Caki2 (cell line): Measurements from ENCODE around the gene SORCS2. TPM values are rescaled to one million over a fixed set of nuclear protein-coding genes. Genes with fewer than 3 reads are reported as not detected.

Experiments used
- DNase-seq: peaks from one replicate; pipeline ENCODE4 v3.0.0-alpha.2; 2015; ENCODE audit warnings: low read depth
- in situ Hi-C: cut with HindIII; loops from 2 replicates; pipeline ENCODE4 v1.10.0; 2016; ENCODE audit warnings: low sequenced_read_pairs, low pct_unique_long_range_greater_than_20kb, mixed read lengths
- total RNA-seq: library from RNA; depleted of rRNA; stranded (reverse); fragments of >200 nt; shearing (Covaris generic); gene quantifications from 2 replicates; pipeline ENCODE4 v1.2.3, GENCODE V29; 2014; ENCODE audit warnings: low replicate concordance

The SORCS2 gene
- total RNA-seq, 1 experiment from 2014 or later, result 1.4 TPM

DNA sequence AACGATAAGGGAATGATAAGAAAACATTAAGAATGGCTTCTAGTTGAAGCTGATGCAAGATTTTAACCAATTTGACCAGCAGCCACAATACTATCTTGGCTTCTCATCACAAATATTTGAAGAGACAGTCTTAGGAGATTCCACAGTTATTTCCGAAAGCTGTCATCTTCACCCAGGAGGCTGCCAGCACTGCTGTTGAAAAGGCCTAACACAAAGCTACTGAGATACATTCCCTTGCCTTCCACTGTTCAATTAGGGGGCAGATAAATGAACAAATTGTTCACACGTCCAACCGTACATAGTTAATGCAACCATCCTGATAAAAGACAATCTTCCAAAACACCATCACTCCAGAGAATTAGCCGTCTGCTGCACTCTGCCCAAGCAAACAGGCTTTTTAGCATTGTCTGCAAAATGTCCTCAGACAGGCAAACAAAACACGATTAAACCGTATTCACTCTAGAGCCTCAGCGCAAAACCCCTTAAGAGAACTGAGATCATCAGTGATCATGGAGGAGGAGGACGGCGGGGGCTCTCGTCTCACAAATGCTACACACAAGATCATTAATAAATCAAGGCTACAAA lies 432.1 kb downstream of the SORCS2 start:
- in situ Hi-C loops, result no loop called here

DNA sequence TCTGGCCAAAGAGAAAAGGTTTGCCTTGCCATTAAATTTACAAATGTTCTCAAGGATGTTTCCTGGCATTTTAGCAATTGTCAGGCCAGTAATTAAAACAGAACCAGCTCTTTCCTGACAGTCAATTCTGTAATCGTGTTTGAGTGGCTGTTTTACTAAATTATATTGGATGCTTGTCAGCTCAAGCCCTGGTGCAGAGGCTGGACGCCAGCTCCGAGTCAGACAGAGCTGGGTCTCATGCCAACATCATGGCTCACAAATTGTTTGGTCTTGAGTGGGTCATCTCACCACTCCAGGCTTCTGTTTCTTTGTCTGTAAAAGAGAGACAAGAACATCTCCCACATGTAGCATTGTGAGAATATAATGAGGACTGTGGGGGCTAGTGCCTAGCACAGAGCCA lies 432.7 kb downstream of the SORCS2 start:
- DNase-seq, result no peak
- in situ Hi-C loops, result no loop called here

More for the DNA sequence above, 432.1 kb downstream of the SORCS2 start:
- DNase-seq, result no peak

- in situ Hi-C loops, result no loop called here
- DNase-seq, result no peak
Observed at GRCh38 chr4:7626531-7626930, 434.2 kb downstream of the SORCS2 start.

GRCh38 chr4:7627251-7628250 lies 435.2 kb downstream of the SORCS2 start:
- in situ Hi-C loops, result no loop called here
- DNase-seq, result no peak

GRCh38 chr4:7628432-7628831 lies 436.1 kb downstream of the SORCS2 start:
- in situ Hi-C loops, result no loop called here
- no peak for DNase-seq

DNA sequence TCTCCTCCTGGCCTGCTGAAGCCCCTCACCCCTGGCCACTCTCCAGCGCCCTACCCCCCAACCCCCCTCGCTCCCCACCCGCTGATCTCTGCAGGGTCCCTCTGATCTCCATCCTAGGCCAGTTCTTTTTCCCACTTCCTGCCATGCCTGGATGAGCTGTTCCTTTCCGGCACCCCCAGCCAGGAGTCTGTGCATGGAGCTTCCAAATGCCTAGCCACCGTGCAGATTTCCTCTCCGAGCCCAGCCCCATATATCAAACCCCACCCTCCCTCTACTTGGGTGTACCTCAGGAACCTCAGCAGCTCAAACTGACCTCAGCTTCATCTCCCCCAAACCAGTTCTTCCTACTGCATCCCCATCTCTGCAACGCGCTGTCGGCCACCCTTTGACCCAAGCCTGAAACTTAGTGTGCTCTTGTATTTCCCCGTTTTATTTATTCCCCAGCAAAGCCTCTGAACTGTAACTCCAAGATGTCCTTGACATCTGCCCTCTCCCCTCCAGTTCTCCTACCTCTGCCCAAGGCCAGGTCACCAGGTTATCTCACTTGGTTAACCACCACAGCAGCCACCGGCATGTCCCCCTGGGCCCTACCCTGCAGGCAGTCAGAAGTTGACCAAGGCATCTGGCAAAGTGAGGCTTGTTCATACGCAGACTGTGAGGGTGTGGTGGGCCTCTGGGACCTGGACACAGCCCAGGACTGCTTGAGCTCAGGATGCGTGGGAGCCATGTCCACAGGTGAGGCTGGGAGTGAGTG lies 437.3 kb downstream of the SORCS2 start:
- DNase-seq, result no peak

DNA sequence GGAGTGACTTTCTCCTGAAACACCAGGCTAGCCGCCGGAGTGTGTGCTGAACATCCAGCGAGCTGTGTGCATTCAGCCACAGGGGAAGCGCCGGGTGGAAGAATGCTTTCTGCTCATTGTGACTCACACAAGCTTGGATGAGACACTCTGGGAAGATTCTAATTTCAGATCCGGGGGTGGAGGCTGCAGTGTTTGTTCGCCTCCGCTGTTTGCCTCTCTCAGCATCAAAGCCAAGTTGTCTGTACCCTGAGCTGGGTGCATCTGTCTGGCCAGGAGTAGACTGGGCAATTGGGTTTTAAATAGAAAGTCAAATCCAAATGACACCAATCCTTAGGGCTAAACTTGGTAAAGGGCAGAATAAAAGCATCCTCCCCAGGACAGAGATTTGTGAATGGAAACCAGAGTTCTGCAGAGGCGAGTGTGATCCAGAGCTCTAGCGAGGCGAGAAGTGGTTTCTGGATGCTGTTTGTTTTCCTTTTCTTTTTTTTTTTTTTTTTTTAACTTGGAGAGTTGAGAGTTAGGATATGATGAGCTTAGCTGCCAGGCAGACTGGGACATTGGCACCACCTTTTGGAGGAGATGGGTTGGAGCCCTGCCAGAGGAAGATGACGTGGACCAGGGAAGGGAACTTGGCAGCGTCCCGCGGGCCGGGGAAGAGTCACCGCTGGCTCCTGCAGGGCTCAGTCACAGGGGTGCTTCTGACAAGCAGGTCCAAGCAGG lies 438.4 kb downstream of the SORCS2 start:
- peak; percentile 63 for DNase-seq
- in situ Hi-C loops, result no loop called here

More for the DNA sequence above, 437.3 kb downstream of the SORCS2 start:
- in situ Hi-C loops, result no loop called here

DNA sequence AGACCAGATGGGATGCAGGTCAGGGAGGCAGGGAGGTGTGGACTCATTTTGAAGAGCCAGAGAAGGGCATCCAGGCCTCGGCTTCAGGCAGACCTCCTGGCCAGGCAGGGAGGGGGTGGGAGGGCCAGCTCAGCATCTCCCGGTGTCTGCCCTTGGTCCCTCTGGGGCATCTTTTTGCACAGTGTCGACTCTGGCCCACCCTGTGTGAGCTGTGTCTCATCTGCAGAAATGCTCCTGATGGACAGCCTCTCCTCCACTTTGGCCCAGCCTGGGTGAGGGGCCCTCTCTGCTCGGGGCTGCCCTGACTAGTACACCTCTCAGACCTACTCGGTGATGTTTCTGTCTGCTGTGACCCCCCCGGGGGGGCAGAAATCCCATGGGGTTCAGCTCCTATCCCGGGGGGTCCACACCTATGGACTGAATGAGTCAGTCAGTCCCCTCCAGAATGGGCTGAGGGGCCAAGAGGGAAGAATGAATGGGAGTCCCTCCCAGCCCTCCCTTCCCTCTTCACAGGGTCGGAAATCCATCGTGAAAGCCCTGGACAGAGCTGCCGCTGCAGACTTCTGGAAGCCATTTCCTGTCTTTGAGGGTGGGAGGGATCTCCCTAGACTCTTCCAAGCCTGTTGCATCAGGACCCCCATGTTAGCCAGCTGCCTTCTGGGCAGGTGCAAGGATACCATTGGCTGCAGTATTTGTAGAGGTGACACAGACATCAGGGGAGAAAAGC lies 439.1 kb downstream of the SORCS2 start:
- in situ Hi-C loops, result no loop called here
- DNase-seq, result no peak

- in situ Hi-C loops, result no loop called here
- no peak for DNase-seq
Observed at GRCh38 chr4:7632341-7632740, 440.0 kb downstream of the SORCS2 start.

DNA sequence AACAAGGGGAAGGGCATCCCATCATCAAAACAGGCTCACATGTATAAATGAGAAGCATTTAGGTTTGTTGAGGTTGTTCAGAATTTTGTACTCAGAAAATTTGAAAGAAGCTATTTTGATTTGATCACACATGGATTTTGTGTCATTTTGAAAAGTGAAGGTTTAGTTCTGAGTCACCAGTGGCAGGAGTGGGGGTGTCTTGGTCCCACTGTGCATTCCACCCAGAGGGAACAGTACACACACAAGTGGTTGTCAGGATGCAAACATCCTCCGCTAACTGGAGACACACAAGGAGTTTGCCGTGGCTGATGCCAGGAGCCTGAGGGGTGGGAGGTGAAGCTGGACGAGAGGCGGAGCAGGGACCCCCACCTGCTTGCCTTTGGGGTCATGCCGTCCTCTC lies 440.6 kb downstream of the SORCS2 start:
- no peak for DNase-seq
- in situ Hi-C loops, result no loop called here

DNA sequence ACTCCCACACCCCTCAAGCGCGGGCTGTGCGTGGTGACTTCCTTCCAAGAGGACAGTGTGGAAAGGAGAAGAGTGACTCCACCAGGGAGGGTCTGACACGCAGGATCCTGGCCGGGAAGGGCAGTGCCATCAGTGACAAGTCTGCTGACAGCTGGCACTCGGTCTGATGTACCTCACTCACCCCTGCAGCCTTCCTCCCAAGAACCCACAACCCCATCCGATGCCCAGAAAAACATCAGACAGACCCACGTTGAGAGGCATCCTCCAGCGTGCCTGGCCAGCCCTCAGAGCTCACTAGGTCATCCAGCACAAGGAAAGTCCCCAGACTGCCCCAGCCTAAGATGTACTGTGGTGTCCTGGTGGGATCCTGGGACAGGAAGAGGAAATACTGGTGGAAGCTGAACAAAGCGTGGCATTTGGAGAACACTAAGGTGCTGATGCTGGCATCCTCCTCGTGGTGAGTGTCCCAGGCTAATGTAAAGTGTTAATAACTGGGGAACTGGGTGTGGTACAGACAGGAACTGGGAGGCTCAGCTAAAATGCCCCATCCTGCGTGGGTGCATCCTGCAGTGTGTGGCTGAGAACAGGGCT lies 442.4 kb downstream of the SORCS2 start:
- in situ Hi-C loops, result no loop called here
- no peak for DNase-seq

DNA sequence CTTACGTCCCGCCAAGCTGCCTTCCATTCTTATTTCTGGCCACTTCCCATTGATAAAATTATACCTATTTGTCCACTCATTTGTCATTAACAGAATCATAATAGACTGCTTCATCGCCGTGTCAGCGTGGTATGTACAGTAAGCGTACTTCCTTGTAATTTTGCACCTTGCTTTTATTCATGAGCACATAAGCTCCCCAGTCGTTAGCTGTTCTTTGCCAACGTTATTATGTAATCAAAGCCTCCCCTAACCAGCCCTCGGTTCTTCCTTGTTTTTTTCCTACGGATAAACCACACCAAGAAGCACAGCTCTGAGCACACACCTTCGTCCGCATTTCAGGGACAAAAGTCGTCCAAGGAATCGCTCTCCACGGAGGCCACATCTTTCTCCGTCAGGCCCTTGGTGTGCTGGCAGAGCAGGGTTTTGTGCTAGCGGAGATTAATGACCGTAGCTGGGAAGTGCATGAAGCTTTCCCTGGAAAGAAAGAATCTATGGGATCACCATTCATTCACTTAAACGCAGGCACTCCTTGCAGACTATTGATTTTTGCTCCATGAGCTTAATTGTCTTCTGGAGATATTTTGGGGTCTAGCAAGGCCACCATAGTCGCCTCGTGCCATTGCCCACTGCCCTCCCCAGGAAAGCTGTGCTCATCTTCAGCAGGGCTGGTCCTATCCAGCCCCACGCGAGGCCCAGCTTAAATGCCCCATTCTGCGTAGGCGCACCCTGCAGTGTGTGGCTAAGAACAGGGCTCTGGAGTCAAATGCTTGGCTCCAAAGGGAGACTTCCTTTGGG lies 443.3 kb downstream of the SORCS2 start:
- DNase-seq, result no peak
- in situ Hi-C loops, result no loop called here

DNA sequence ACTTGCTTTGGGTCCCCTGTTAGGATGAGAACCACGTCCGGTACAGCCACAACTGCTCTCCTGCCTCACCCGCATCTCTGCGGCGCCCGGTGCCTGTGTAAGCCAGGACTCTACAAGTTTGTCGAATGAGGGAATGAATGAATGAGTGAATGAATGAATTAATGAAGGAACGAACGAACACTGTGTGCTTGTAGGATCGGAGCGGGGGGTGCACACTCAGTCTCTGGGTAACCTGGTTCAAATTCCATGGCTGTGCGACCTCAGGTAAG lies 443.8 kb downstream of the SORCS2 start:
- no peak for DNase-seq
- in situ Hi-C loops, result no loop called here

GRCh38 chr4:7637139-7637538 lies 444.8 kb downstream of the SORCS2 start:
- DNase-seq, result no peak
- in situ Hi-C loops, result no loop called here

DNA sequence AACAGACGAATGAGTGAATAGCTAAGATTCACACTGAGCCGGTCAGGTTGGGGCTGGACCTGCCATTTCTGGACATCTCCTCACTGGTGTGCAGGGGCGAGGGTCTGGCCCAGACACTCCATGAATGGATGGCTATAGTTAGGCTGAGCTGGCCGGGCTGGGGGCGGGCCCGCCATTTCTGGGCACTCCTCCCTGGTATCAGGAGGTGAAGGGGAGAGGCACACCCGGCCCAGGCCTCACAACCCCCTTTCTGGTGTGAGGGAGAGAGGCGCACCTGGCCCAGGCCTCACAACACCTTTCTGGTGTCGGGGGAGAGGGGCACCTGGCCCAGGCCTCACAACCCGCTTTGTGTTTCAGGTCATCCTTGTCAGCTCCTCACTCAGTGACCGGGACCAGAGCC lies 445.6 kb downstream of the SORCS2 start:
- in situ Hi-C loops, result no loop called here
- no peak for DNase-seq

DNA sequence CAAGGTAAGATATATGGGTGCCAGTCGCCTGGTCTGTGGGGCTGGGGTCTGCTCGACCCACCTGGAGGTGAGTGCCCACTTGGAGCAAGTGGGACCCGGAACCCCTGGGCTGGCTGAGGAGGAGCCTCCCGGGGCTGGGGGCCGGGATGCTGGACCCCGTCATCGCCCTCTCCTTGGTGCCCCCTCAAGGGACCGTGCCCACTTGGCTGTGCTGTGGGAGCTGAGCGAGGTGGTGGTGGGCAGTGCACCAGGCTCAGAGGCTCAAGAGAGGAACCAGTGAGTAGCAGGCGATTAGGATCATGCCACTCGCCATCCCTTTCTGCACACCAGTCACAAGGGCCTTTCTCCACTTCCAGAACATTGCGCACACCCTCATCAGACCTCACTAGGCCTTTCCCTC lies 446.2 kb downstream of the SORCS2 start:
- DNase-seq, result no peak
- in situ Hi-C loops, result no loop called here
